HG03457 (cell line): Measurements from ENCODE around the gene FAM131A.

Experiments
- ATAC-seq: cut with Tn5 transposase; IDR thresholded peaks from one replicate; pipeline ENCODE4 v1.9.1; 2021; ENCODE audit warnings: moderate number of reproducible peaks; ENCODE audit not compliant: unreplicated experiment

The FAM131A gene

GRCh38 chr3:184388936-184389230 is 51.5 kb downstream of the FAM131A start:
- ATAC-seq = no peak

DNA sequence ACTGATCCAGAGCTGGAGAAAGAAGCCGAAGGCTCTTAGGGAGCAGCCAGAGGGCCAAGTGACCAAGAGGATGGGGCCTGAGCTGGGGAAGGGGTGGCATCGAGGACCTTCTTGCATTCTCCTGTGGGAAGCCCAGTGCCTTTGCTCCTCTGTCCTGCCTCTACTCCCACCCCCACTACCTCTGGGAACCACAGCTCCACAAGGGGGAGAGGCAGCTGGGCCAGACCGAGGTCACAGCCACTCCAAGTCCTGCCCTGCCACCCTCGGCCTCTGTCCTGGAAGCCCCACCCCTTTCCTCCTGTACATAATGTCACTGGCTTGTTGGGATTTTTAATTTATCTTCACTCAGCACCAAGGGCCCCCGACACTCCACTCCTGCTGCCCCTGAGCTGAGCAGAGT is 52.0 kb downstream of the FAM131A start:
- no peak for ATAC-seq

- no peak for ATAC-seq
Measured at GRCh38 chr3:184389935-184390528, 52.6 kb downstream of the FAM131A start.

- no peak for ATAC-seq
Measured at GRCh38 chr3:184391266-184391665, 53.9 kb downstream of the FAM131A start.

DNA sequence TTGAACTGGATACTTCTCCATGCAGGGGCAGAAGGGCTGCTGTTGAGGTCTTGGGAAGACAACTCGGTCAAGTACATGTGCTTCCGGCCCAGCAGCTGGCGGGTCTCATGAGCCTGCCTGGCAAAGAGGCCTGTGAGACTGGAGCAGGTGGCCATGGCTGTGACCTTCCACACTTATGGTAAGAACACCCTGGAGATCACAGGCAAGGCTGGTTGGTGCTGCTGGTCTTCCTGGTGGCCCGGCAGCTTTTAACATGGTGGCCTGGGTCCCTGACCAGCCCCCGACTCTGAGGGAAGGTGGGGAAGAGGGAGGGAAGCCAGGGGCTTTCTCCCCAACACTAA is 57.9 kb downstream of the FAM131A start:
- no peak for ATAC-seq
